ENCODE data around the gene PHACTR1.

The PHACTR1 gene

GRCh38 chr6:13328875-13329183 lies 612.3 kb downstream of the PHACTR1 start:
- no peak for ATAC-seq

GRCh38 chr6:13331516-13332348 lies 615.2 kb downstream of the PHACTR1 start:
- ATAC-seq = no peak
- TF ChIP-seq CREB5 (CRISPR knock-in tag; IDR thresholded peaks at IDR 0.05; ENCODE audit: low read depth) (no peak), ZNF565 (CRISPR knock-in tag; conservative IDR thresholded peaks at IDR 0.05; ENCODE audit: low read depth) (no peak), ZFP3 (CRISPR knock-in tag; IDR thresholded peaks at IDR 0.05) (no peak), POU6F1 (CRISPR knock-in tag; IDR thresholded peaks at IDR 0.05; ENCODE audit: borderline replicate concordance, low read depth) (no peak), TOX (CRISPR knock-in tag; IDR thresholded peaks at IDR 0.05; ENCODE audit: borderline replicate concordance) (no peak), ZC3H10 (CRISPR knock-in tag; IDR thresholded peaks at IDR 0.05) (no peak), PATZ1 (CRISPR knock-in tag; IDR thresholded peaks at IDR 0.05; ENCODE audit: borderline replicate concordance) (no peak), GLIS3 (CRISPR knock-in tag; IDR thresholded peaks at IDR 0.05) (no peak), CSRNP3 (CRISPR knock-in tag; IDR thresholded peaks at IDR 0.05) (no peak), ISL1 (CRISPR knock-in tag; IDR thresholded peaks at IDR 0.05) (no peak), ARNTL (CRISPR knock-in tag; IDR thresholded peaks at IDR 0.05; ENCODE audit: borderline replicate concordance, low read depth) (no peak), SNAI2 (CRISPR knock-in tag; IDR thresholded peaks at IDR 0.05) (no peak)

More at GRCh38 chr6:13328875-13329183, 612.3 kb downstream of the PHACTR1 start:
- TF ChIP-seq OSR1 (CRISPR knock-in tag; IDR thresholded peaks at IDR 0.05) = no peak
- no peak for TF ChIP-seq CSRNP3 (CRISPR knock-in tag; IDR thresholded peaks at IDR 0.05)
- no peak for TF ChIP-seq ZNF8 (CRISPR knock-in tag; IDR thresholded peaks at IDR 0.05)
- no peak for TF ChIP-seq ISL1 (CRISPR knock-in tag; IDR thresholded peaks at IDR 0.05)
- no peak for TF ChIP-seq ZNF70 (CRISPR knock-in tag; IDR thresholded peaks at IDR 0.05)
- no peak for TF ChIP-seq RARB (CRISPR knock-in tag; IDR thresholded peaks at IDR 0.05)
- TF ChIP-seq ARNTL (CRISPR knock-in tag; IDR thresholded peaks at IDR 0.05; ENCODE audit: borderline replicate concordance, low read depth) = no peak
- TF ChIP-seq CSDC2 (CRISPR knock-in tag; IDR thresholded peaks at IDR 0.05) = no peak
- no peak for TF ChIP-seq CREB5 (CRISPR knock-in tag; IDR thresholded peaks at IDR 0.05; ENCODE audit: low read depth)
- no peak for TF ChIP-seq GLIS3 (CRISPR knock-in tag; IDR thresholded peaks at IDR 0.05)
- TF ChIP-seq ESRRG (CRISPR knock-in tag; IDR thresholded peaks at IDR 0.05) = no peak
- no peak for TF ChIP-seq PPARA (CRISPR knock-in tag; IDR thresholded peaks at IDR 0.05; ENCODE audit: borderline replicate concordance)
- no peak for TF ChIP-seq POU6F1 (CRISPR knock-in tag; IDR thresholded peaks at IDR 0.05; ENCODE audit: borderline replicate concordance, low read depth)
- TF ChIP-seq TCF4 (CRISPR knock-in tag; IDR thresholded peaks at IDR 0.05; ENCODE audit: borderline replicate concordance) = no peak
- no peak for TF ChIP-seq PATZ1 (CRISPR knock-in tag; IDR thresholded peaks at IDR 0.05; ENCODE audit: borderline replicate concordance)

Data from SK-N-SH treated with all-trans-retinoic acid at 6 μM for 48 hours (cell line).